Naive thymus-derived CD8-positive, alpha-beta T cell (primary cell): ENCODE results near the gene TJP3. TPM values are rescaled to one million over a fixed set of nuclear protein-coding genes. Genes with fewer than 3 reads are reported as not detected.

Source experiments
- ATAC-seq, 2 donors: fragments of 150-1000 bp; cut with Tn5 transposase in 1 of 2; sonication (Bioruptor Pico), chemical (Tn5 transposase) in 1 of 2; 1 replicate in 1 of 2; 2 replicates in 1 of 2; pipeline ENCODE4 v1.10.0; 2021; ENCODE audit warnings: mild to moderate bottlenecking in 2 of 2, moderate library complexity in 2 of 2
- POLR2A ChIA-PET: fragments of 350-600 bp; sonication (Branson Sonifier 250); formaldehyde crosslinking; loops from one replicate; lab custom pipeline; 2021; ENCODE audit warnings: antibody characterized with exemption; lab: Charles Lee
- DNase-seq, 10 donors: peaks; one replicate each; pipeline versions ENCODE4 v3.0.0 to v3.0.0-alpha.2; 2020 to 2022
- H3K27ac Mint-ChIP-seq, 10 donors: one replicate each; pipeline ENCODE4 v1.8.0; 2020 to 2022; ENCODE audit warnings: mild to moderate bottlenecking in 10 of 10, mixed read lengths in 10 of 10, moderate library complexity in 4 of 10, inconsistent platforms in 1 of 10
- H3K27me3 Mint-ChIP-seq, 5 donors: one replicate each; pipeline ENCODE4 v1.8.0; 2021 to 2022; ENCODE audit warnings: mixed read lengths in 5 of 5
- H3K36me3 Mint-ChIP-seq, 3 donors: one replicate each; pipeline ENCODE4 v1.8.0; 2020 to 2022; ENCODE audit warnings: mixed read lengths in 3 of 3, mild to moderate bottlenecking in 2 of 3, inconsistent platforms in 1 of 3
- H3K4me1 Mint-ChIP-seq, 4 donors: one replicate each; pipeline ENCODE4 v1.8.0; 2021 to 2022; ENCODE audit warnings: mixed read lengths in 4 of 4
- H3K4me3 Mint-ChIP-seq, 10 donors: one replicate each; pipeline ENCODE4 v1.8.0; 2020 to 2022; ENCODE audit warnings: mild to moderate bottlenecking in 10 of 10, mixed read lengths in 10 of 10, moderate library complexity in 6 of 10, inconsistent platforms in 1 of 10
- H3K9me3 Mint-ChIP-seq, 9 donors: one replicate each; pipeline ENCODE4 v1.8.0; 2020 to 2022; ENCODE audit warnings: mixed read lengths in 9 of 9, mild to moderate bottlenecking in 3 of 9, inconsistent platforms in 1 of 9, moderate library complexity in 1 of 9
- polyA plus RNA-seq, 3 donors: library from polyadenylated mRNA; unstranded; fragments of 300-500 nt; fragmentation: Illumina TruSeq; gene quantifications; one replicate each; pipeline ENCODE4 v1.2.3, GENCODE V29; 2021
- total RNA-seq, 8 experiments: library from RNA in 2 of 8; stranded (reverse) in 2 of 8; gene quantifications; one replicate each; pipeline ENCODE4 v1.2.3 and lab custom pipeline; 2021 to 2026

The TJP3 gene
- total and polyA plus RNA-seq, 5 experiments from 2014 or later = 5.2 to 13.0 (median 11.1) TPM

DNA sequence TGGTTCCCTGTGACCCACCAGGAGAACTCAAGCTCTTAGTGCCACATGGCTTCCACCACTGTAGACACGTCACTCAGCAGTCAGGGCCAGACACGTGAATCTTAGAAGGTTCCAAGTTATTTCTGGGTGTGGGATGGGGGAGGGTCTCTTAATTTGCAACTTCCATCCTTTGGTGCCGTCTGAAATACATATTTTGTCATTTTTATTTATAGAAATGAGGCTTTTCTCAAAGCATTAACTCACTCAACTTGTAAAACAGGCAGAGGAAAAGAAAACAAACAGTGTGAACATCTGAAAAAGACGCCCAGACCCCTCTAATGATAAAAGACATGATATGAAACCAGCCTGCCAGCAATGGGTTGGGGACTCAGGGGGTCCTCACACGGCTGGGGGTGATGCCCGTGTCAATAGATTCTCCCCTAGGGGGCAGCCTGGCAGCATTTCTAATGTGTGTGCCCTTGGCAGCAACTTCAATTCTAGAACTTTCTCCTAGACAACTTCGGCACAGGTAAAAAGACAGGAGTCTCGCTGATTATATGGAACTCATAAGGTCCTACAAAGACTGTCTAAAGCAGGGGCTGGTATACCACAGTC, 23.3 kb upstream of the TJP3 start:
- H3K9me3 Mint-ChIP-seq = no peaks in the 10 kb centered on the region
- no peak for DNase-seq
- H3K27ac Mint-ChIP-seq = peak overlapping the region in 6 of 10 donors; percentile 20 to 66 (median 50)
- peak overlapping the region in 3 of 10 donors; percentile 20 to 48 (median 31) for H3K4me3 Mint-ChIP-seq
- H3K4me1 Mint-ChIP-seq = peaks cover 17 to 38% (median 32%) of the 10 kb centered on the region in 4 donors
- no peaks in the 10 kb centered on the region for H3K27me3 Mint-ChIP-seq
- POLR2A ChIA-PET = interaction anchor here (5.2 kb wide), 1 partner anchor 14 kb away, joined by 98 read pairs; the partner anchor contains the start of gene PIP5K1C
- no peak for ATAC-seq
- peaks cover 0 to 9% (median 4%) of the 10 kb centered on the region in 3 donors for H3K36me3 Mint-ChIP-seq

DNA sequence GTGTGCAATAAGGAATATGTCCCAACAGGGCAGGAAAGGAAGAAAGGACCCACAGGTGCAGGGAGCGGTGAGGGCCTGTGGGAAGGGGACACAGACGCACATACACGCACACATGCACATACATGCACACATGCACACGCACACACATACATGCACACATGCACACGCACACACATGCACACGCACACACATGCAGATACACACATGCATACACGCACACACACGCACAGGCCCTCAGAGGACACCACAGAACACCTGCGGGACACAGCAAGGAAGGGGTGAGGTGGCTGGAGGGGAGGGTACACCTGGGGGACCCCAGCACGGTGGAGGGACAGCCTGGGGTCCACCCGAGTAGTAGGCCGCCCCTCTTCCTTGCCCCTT, 20.8 kb upstream of the TJP3 start:
- Mint-ChIP-seq H3K36me3 (peaks cover 0 to 8% (median 4%) of the 10 kb centered on the region in 3 donors), H3K4me3 (peak overlapping the region; percentile 78 to 98 (median 88)), H3K27ac (peak overlapping the region; percentile 85 to 98 (median 94)), H3K27me3 (no peaks in the 10 kb centered on the region), H3K9me3 (peaks cover 0 to 1% (median 0%) of the 10 kb centered on the region in 9 donors), H3K4me1 (peaks cover 23 to 53% (median 48%) of the 10 kb centered on the region in 4 donors)
- peak; percentile 29 to 30 for ATAC-seq
- POLR2A ChIA-PET = interaction anchor here (0.6 to 5.2 kb wide), 19 partner anchors 11 to 560 kb away, joined by 3 to 98 read pairs (median 5); partner anchors contain the start of genes MRPL54, PIP5K1C, YJU2 and ZBTB7A
- DNase-seq = peak in 1 of 10 donors; percentile 27

- Mint-ChIP-seq H3K4me1 (peaks cover 27 to 56% (median 50%) of the 10 kb centered on the region in 4 donors), H3K9me3 (peaks cover 0 to 2% (median 0%) of the 10 kb centered on the region in 9 donors), H3K36me3 (peaks cover 0 to 8% (median 4%) of the 10 kb centered on the region in 3 donors), H3K27me3 (no peaks in the 10 kb centered on the region), H3K27ac (peak overlapping the region; percentile 85 to 98 (median 94)), H3K4me3 (peak overlapping the region; percentile 78 to 98 (median 88))
- POLR2A ChIA-PET = interaction anchor here (0.6 to 5.2 kb wide), 24 partner anchors 10 to 640 kb away, joined by 3 to 98 read pairs (median 4); partner anchors contain the start of genes MATK, MRPL54, PIP5K1C and YJU2
- peak in 6 of 10 donors; percentile 36 to 70 (median 50) for DNase-seq
- ATAC-seq = peak; percentile 78 to 80
Observed at GRCh38 chr19:3687774-3688706, 20.1 kb upstream of the TJP3 start.

DNA sequence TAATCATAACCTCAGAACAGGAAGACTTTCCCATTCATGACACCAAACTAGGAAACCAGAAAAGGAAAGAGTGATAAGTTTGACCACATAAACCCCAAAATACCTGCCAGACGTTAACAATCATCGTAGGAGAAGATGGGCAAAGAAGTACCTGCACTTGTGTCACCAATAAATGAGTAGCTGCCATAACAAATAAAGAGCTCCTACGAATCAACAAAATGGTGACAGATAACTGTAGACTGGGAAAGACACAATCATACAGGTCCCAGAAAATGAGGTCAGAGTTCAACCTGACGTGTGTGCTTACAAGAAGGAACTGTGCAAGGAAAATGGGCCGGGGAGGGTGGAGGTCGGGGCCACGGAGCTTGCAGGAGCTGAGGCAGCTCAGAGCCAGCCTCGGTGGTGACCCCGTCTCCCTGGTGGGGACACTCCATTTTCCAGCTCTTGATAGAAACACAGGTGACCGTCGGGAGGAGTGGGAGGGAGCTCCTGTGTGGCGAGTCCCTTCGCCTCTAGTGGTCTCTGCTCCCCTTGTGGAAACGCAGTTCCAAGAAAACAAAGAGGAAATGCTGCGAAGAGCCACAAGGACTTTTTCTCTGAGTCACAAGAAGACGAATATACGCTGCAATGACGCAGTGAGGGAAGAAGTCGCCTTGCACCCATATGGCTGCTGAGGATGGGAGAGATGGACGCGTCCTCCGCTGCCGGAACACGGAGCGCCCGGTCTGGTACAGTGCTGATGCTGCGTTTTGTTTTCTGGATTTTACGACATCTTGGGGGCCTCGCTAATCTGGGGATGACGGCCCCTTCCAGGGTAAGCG, 17.4 kb upstream of the TJP3 start:
- POLR2A ChIA-PET = interaction anchor here (0.7 to 1.4 kb wide), 4 partner anchors 21 to 465 kb away, joined by 3 to 4 read pairs (median 3); partner anchors contain the start of gene MRPL54
- Mint-ChIP-seq H3K27ac (peak overlapping the region in 9 of 10 donors; percentile 5 to 74 (median 24)), H3K4me1 (peaks cover 23 to 48% (median 39%) of the 10 kb centered on the region in 4 donors), H3K4me3 (peak overlapping the region in 1 of 10 donors; percentile 24), H3K36me3 (no peaks in the 10 kb centered on the region), H3K27me3 (no peaks in the 10 kb centered on the region), H3K9me3 (peaks cover 0 to 2% (median 0%) of the 10 kb centered on the region in 9 donors)
- ATAC-seq = no peak
- no peak for DNase-seq

DNA sequence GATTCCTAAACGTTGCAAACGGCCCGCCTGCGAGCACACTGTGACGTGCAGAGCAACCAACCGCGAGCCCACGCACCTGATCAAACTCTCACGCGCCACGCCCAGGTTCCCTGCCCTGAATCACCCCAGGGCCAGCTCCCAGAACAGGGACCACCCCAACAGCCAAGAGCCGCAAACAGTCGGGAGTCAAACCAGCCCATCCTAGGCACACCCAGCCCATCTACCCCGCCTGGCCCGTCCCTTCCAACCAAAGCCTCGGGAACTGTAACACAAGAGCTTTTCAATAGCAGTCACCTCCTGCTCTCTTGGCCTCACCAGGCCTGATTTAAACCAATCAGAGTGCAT, 16.8 kb upstream of the TJP3 start:
- peaks cover 0 to 2% (median 0%) of the 10 kb centered on the region in 3 donors for H3K36me3 Mint-ChIP-seq
- peak overlapping the region in 4 of 10 donors; percentile 5 to 72 (median 16) for H3K27ac Mint-ChIP-seq
- DNase-seq = no peak
- POLR2A ChIA-PET = interaction anchor here (1.4 kb wide), 1 partner anchor 71 kb away, joined by 3 read pairs; the partner anchor contains the start of gene MRPL54
- H3K27me3 Mint-ChIP-seq = no peaks in the 10 kb centered on the region
- H3K9me3 Mint-ChIP-seq = peaks cover 0 to 2% (median 0%) of the 10 kb centered on the region in 9 donors
- no peak for ATAC-seq
- peaks cover 27 to 53% (median 43%) of the 10 kb centered on the region in 4 donors for H3K4me1 Mint-ChIP-seq
- no peak overlapping the region for H3K4me3 Mint-ChIP-seq

GRCh38 chr19:3691726-3692125, 16.5 kb upstream of the TJP3 start:
- Mint-ChIP-seq H3K36me3 (peaks cover 0 to 2% (median 0%) of the 10 kb centered on the region in 3 donors), H3K4me1 (peaks cover 28 to 53% (median 44%) of the 10 kb centered on the region in 4 donors), H3K27ac (peak overlapping the region in 3 of 10 donors; percentile 9 to 72 (median 24)), H3K9me3 (peaks cover 0 to 2% (median 0%) of the 10 kb centered on the region in 9 donors), H3K27me3 (no peaks in the 10 kb centered on the region), H3K4me3 (no peak overlapping the region)
- POLR2A ChIA-PET = interaction anchor here (1.1 kb wide), 1 partner anchor 20 kb away, joined by 4 read pairs; no protein-coding TSS in a partner anchor
- DNase-seq = no peak
- no peak for ATAC-seq

DNA sequence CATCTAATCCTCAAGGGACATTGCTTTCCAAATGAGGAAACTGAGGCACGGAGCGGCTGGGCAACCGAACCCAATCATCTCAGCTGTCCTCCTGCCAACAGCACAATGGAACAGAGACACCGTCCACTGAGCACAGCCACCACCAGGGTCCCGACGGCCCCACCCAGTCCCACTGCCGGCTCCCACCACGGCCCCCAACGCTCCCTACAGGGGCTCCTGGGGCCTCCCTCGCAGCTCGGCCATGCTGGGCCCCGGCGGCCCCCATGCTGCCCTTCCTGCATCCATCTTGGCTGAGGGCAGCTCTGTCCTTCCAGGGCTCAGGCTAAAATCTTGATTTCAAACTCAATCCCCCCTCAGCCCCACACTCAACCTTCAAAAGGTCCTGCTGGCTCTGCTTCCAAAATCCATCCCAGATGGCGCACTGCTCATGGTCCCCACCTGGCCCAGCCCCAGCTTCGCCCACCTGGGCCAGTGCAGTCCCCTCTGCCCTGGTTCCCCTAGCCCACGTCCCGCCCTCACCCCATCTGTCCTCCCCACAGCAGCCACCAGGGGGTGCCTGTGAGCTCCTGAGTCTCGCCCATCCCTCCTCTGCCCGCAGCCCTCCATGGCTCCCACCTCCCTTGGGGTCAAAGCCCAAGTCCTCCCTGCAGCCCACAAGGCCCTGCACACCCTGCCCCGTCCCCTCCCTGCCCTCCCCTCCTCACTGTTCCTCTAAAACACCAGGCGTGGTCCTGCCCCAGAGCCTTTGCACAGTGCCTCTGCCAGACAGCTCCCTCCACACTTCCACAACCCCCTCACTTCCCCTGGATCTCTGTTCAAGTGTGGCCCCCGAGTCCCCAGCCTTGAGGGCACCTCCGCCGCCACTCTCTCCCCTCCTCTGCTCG, 15.8 kb upstream of the TJP3 start:
- POLR2A ChIA-PET = interaction anchor here (1.1 kb wide), 1 partner anchor 20 kb away, joined by 4 read pairs; no protein-coding TSS in a partner anchor
- peaks cover 0 to 2% (median 0%) of the 10 kb centered on the region in 3 donors for H3K36me3 Mint-ChIP-seq
- no peaks in the 10 kb centered on the region for H3K27me3 Mint-ChIP-seq
- peaks cover 24 to 51% (median 40%) of the 10 kb centered on the region in 4 donors for H3K4me1 Mint-ChIP-seq
- peak overlapping the region in 5 of 10 donors; percentile 18 to 72 (median 53) for H3K27ac Mint-ChIP-seq
- H3K4me3 Mint-ChIP-seq = peak overlapping the region in 1 of 10 donors; percentile 29
- ATAC-seq (peak; percentile 36 to 54), DNase-seq (peak in 9 of 10 donors; percentile 32 to 59 (median 50))
- peaks cover 0 to 2% (median 0%) of the 10 kb centered on the region in 9 donors for H3K9me3 Mint-ChIP-seq

GRCh38 chr19:3693025-3693925, 14.9 kb upstream of the TJP3 start:
- POLR2A ChIA-PET = interaction anchor here (1.1 kb wide), 1 partner anchor 21 kb away, joined by 4 read pairs; no protein-coding TSS in a partner anchor
- H3K27ac Mint-ChIP-seq = peak overlapping the region in 4 of 10 donors; percentile 31 to 70 (median 54)
- no peak overlapping the region for H3K4me3 Mint-ChIP-seq
- peaks cover 0 to 2% (median 0%) of the 10 kb centered on the region in 3 donors for H3K36me3 Mint-ChIP-seq
- H3K27me3 Mint-ChIP-seq = no peaks in the 10 kb centered on the region
- peaks cover 26 to 53% (median 42%) of the 10 kb centered on the region in 4 donors for H3K4me1 Mint-ChIP-seq
- no peak for ATAC-seq
- peaks cover 0 to 2% (median 0%) of the 10 kb centered on the region in 9 donors for H3K9me3 Mint-ChIP-seq
- no peak for DNase-seq

- peaks cover 28 to 56% (median 44%) of the 10 kb centered on the region in 4 donors for H3K4me1 Mint-ChIP-seq
- peaks cover 0 to 2% (median 0%) of the 10 kb centered on the region in 9 donors for H3K9me3 Mint-ChIP-seq
- no peak for DNase-seq
- no peaks in the 10 kb centered on the region for H3K27me3 Mint-ChIP-seq
- peak overlapping the region in 1 of 10 donors; percentile 58 for H3K4me3 Mint-ChIP-seq
- H3K27ac Mint-ChIP-seq = peak overlapping the region in 2 of 10 donors; percentile 40 to 62
- POLR2A ChIA-PET = no interaction called here
- H3K36me3 Mint-ChIP-seq = peaks cover 0 to 2% (median 0%) of the 10 kb centered on the region in 3 donors
- no peak for ATAC-seq
Observed at GRCh38 chr19:3694361-3695123, 13.6 kb upstream of the TJP3 start.
